Neural progenitor cell (in vitro differentiated cells): ENCODE results near the gene ESR2.
"Not testable (repeated sequence)": the region's sequence is repeated elsewhere in the genome, so short reads cannot be mapped to it uniquely, and the experiment has no call there.

Experiments used
- CTCF ChIP-seq: fragments of 200-600 bp; sonication (generic); IDR thresholded peaks from 2 replicates; pipeline ENCODE4 v1.5.1; 2017; ENCODE audit warnings: antibody characterized with exemption, mild to moderate bottlenecking
- EZH2 ChIP-seq: fragments of 200-600 bp; sonication (generic); IDR thresholded peaks from 2 replicates; pipeline ENCODE4 v1.6.1; 2017; ENCODE audit warnings: antibody characterized with exemption, mild to moderate bottlenecking, moderate library complexity

GRCh38 chr14:64043296-64043695 lies 250.9 kb downstream of the ESR2 start:
- not testable (repeated sequence) for TF ChIP-seq CTCF, EZH2
